GM23338 (cell line): ENCODE results near the gene ANKRD55. TPM values are rescaled to one million over a fixed set of nuclear protein-coding genes. Genes with fewer than 3 reads are reported as not detected.

Experiments used
- ATAC-seq: fragments of 200-7000 bp; cut with Tn5 transposase; 3 replicates; pipeline ENCODE4 v1.9.1; 2020
- DNase-seq: peaks from one replicate; pipeline ENCODE4 v3.0.0-alpha.2; 2015; ENCODE audit warnings: low spot score
- H2AFZ ChIP-seq: fragments of 200-600 bp; sonication (generic); 2 replicates; pipeline ENCODE4 v1.8.0; 2016; ENCODE audit warnings: antibody characterized with exemption, mild to moderate bottlenecking, moderate library complexity
- H3F3A ChIP-seq: fragments of 200-600 bp; sonication (generic); replicated peaks from 2 replicates; pipeline ENCODE4 v1.8.0; 2017; ENCODE audit warnings: antibody characterized with exemption, mixed run types, low read depth
- H3K27ac ChIP-seq: fragments of 200-600 bp; sonication (generic); 2 replicates; pipeline ENCODE4 v1.6.1; 2016; ENCODE audit warnings: low read depth
- H3K27me3 ChIP-seq: fragments of 200-600 bp; sonication (generic); 2 replicates; pipeline ENCODE4 v1.8.0; 2016; ENCODE audit warnings: mild to moderate bottlenecking, mixed run types, moderate library complexity; ENCODE audit not compliant: insufficient read depth
- H3K36me3 ChIP-seq: fragments of 200-600 bp; sonication (generic); 2 replicates; pipeline ENCODE4 v1.8.0; 2016; ENCODE audit warnings: mild to moderate bottlenecking; ENCODE audit not compliant: insufficient read depth
- H3K4me1 ChIP-seq: fragments of 200-600 bp; sonication (generic); 2 replicates; pipeline ENCODE4 v1.8.0; 2016; ENCODE audit warnings: mild to moderate bottlenecking, moderate library complexity; ENCODE audit not compliant: insufficient read depth
- H3K4me2 ChIP-seq: fragments of 200-600 bp; sonication (generic); 2 replicates; pipeline ENCODE4 v1.7.1; 2017; ENCODE audit warnings: mixed run types
- H3K4me3 ChIP-seq: fragments of 200-600 bp; sonication (generic); 2 replicates; pipeline ENCODE4 v1.6.1; 2016; ENCODE audit warnings: mixed run types
- H3K79me2 ChIP-seq: fragments of 200-600 bp; sonication (generic); replicated peaks from 2 replicates; pipeline ENCODE4 v1.8.0; 2017; ENCODE audit warnings: mild to moderate bottlenecking; ENCODE audit not compliant: insufficient read depth
- H3K9me2 ChIP-seq: fragments of 200-600 bp; sonication (generic); 2 replicates; pipeline ENCODE4 v1.8.0; 2017; ENCODE audit not compliant: insufficient read depth
- H4K20me1 ChIP-seq: fragments of 200-600 bp; sonication (generic); replicated peaks from 2 replicates; pipeline ENCODE4 v1.8.0; 2017; ENCODE audit warnings: mild to moderate bottlenecking; ENCODE audit not compliant: insufficient read depth
- H3K27ac Mint-ChIP-seq: 2 replicates; pipeline ENCODE4 v1.8.0; 2020; ENCODE audit warnings: inconsistent platforms, mild to moderate bottlenecking, moderate library complexity, mixed read lengths
- H3K27me3 Mint-ChIP-seq: 3 replicates; pipeline ENCODE4 v1.8.0; 2022; ENCODE audit warnings: low read depth, mild to moderate bottlenecking, moderate library complexity, mixed read lengths, inconsistent platforms; ENCODE audit not compliant: insufficient read depth, poor library complexity
- H3K36me3 Mint-ChIP-seq: 3 replicates; pipeline ENCODE4 v1.8.0; 2021; ENCODE audit warnings: low read depth, mild to moderate bottlenecking, inconsistent platforms, moderate library complexity, mixed read lengths
- H3K4me1 Mint-ChIP-seq: 3 replicates; pipeline ENCODE4 v1.8.0; 2020; ENCODE audit warnings: mild to moderate bottlenecking, inconsistent platforms, mixed read lengths
- H3K4me3 Mint-ChIP-seq: 3 replicates; pipeline ENCODE4 v1.8.0; 2021; ENCODE audit warnings: moderate library complexity, mild to moderate bottlenecking, inconsistent platforms, mixed read lengths
- H3K9me3 Mint-ChIP-seq: 3 replicates; pipeline ENCODE4 v1.8.0; 2020; ENCODE audit warnings: moderate library complexity, mild to moderate bottlenecking, inconsistent platforms, mixed read lengths
- CREB1 ChIP-seq: fragments of 250-450 bp; sonication (Bioruptor Pico); IDR thresholded peaks from 2 replicates; pipeline ENCODE4 v1.5.0; 2020; ENCODE audit warnings: low read depth, mild to moderate bottlenecking, moderate library complexity
- EZH2 ChIP-seq: fragments of 200-600 bp; sonication (generic); IDR thresholded peaks from one replicate; pipeline ENCODE4 v1.8.0; 2017; ENCODE audit warnings: antibody characterized with exemption, mild to moderate bottlenecking, low read depth; ENCODE audit not compliant: unreplicated experiment
- EZH2phosphoT487 ChIP-seq: fragments of 200-600 bp; sonication (generic); IDR thresholded peaks from one replicate; pipeline ENCODE4 v1.8.1; 2018; ENCODE audit warnings: antibody characterized with exemption; ENCODE audit not compliant: unreplicated experiment
- JUNB ChIP-seq: IDR thresholded peaks from one replicate; pipeline ENCODE4 v1.6.1; 2016; ENCODE audit warnings: antibody characterized with exemption; ENCODE audit not compliant: unreplicated experiment
- NANOG ChIP-seq: IDR thresholded peaks from 2 replicates; pipeline ENCODE4 v1.6.1; 2016; ENCODE audit warnings: antibody characterized with exemption, borderline replicate concordance
- POLR2AphosphoS5 ChIP-seq: IDR thresholded peaks from 2 replicates; pipeline ENCODE4 v1.6.1; 2016; ENCODE audit warnings: antibody characterized with exemption, low read depth
- REST ChIP-seq: IDR thresholded peaks from one replicate; pipeline ENCODE4 v1.6.1; 2018; ENCODE audit warnings: antibody characterized with exemption; ENCODE audit not compliant: unreplicated experiment
- STAT1 ChIP-seq: IDR thresholded peaks from one replicate; pipeline ENCODE4 v1.6.1; 2016; ENCODE audit warnings: antibody characterized with exemption; ENCODE audit not compliant: unreplicated experiment
- ZNF114 ChIP-seq: fragments of 250-450 bp; sonication (Bioruptor Pico); IDR thresholded peaks from 2 replicates; pipeline ENCODE4 v1.5.0; 2020; ENCODE audit warnings: mild to moderate bottlenecking, moderate library complexity
- ZNF331 ChIP-seq: fragments of 250-450 bp; sonication (Bioruptor Pico); IDR thresholded peaks from 2 replicates; pipeline ENCODE4 v1.5.0; 2020; ENCODE audit warnings: low read depth, mild to moderate bottlenecking, moderate library complexity
- ZNF462 ChIP-seq: fragments of 250-450 bp; sonication (Bioruptor Pico); IDR thresholded peaks from 2 replicates; pipeline ENCODE4 v1.5.0; 2020; ENCODE audit warnings: mild to moderate bottlenecking, moderate library complexity
- polyA plus RNA-seq: library from polyadenylated mRNA; unstranded; fragments of >200 nt; fragmentation: Nextera tagmentation; extraction: Ambion mirVana; gene quantifications from 2 replicates; pipeline ENCODE4 v1.2.1, GENCODE V29; 2016
- total RNA-seq: library from RNA; depleted of rRNA; stranded (reverse); fragments of >200 nt; shearing (Covaris generic); gene quantifications from 2 replicates; pipeline ENCODE4 v1.2.3, GENCODE V29; 2014
- TF ChIP-seq, protein P1 (sequence below), 2 experiments: fragments of 200-600 bp in 1 of 2; sonication (generic) in 1 of 2; conservative IDR thresholded peaks; 2 replicates each; pipeline versions ENCODE4 v1.5.1 to v1.6.1; 2016 to 2017; ENCODE audit warnings: antibody characterized with exemption in 2 of 2, low read depth in 2 of 2, mild to moderate bottlenecking in 2 of 2, moderate library complexity in 1 of 2
- TF ChIP-seq, protein P2 (sequence below): IDR thresholded peaks from 2 replicates; pipeline ENCODE4 v1.6.1; 2016; ENCODE audit warnings: antibody characterized with exemption

Gene ANKRD55
- total and polyA plus RNA-seq, 2 experiments from 2014 or later = not detected

DNA sequence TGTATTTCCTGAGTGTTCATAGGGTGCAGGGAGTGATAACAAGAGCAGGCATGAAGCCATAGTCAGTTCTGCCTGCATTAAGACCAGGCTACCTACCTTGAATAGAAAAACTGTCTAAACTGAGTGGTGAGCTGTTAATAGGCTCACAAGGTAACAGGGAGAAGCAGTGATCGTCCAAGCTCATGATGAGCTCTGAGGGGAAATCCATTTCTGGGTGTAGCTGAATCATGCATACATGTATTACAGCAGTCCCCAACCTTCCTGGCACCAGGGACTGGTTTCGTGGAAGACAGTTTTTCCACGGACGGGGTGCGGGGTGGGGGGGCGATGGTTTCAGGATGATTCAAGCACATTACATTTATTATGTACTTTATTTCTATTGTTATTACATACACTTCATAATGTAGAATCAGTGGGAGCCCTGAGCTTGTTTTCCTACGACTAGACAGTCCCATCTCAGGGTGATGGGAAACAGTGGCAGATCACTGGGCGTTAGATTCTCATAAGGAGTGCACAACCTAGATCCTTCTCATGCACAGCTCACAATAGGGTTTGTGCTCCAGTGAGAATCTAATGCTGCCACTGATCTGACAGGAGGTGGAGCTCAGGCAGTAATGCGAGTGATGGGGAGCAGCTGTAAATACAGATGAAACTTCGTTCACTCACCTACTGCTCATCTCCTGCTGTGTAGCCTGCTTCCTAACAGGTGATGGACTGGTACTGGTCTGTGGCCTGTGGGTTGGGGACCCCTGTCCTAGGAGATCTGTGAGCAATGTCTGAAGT is 138.4 kb downstream of the ANKRD55 start:
- Mint-ChIP-seq H3K9me3 (no peaks in the 10 kb centered on the region), H3K4me1 (no peaks in the 10 kb centered on the region), H3K27me3 (peaks cover 1% of the 10 kb centered on the region), H3K4me3 (no peak overlapping the region), H3K36me3 (no peaks in the 10 kb centered on the region), H3K27ac (no peak overlapping the region)
- TF ChIP-seq REST (no peak), EZH2 (no peak), ZNF331 (CRISPR knock-in tag) (no peak), CREB1 (CRISPR knock-in tag) (no peak), ZNF114 (no peak), POLR2AphosphoS5 (no peak), EZH2phosphoT487 (no peak), JUNB (no peak), STAT1 (no peak), ZNF462 (CRISPR knock-in tag) (no peak), NANOG (no peak)
- TF ChIP-seq, protein P1, sequence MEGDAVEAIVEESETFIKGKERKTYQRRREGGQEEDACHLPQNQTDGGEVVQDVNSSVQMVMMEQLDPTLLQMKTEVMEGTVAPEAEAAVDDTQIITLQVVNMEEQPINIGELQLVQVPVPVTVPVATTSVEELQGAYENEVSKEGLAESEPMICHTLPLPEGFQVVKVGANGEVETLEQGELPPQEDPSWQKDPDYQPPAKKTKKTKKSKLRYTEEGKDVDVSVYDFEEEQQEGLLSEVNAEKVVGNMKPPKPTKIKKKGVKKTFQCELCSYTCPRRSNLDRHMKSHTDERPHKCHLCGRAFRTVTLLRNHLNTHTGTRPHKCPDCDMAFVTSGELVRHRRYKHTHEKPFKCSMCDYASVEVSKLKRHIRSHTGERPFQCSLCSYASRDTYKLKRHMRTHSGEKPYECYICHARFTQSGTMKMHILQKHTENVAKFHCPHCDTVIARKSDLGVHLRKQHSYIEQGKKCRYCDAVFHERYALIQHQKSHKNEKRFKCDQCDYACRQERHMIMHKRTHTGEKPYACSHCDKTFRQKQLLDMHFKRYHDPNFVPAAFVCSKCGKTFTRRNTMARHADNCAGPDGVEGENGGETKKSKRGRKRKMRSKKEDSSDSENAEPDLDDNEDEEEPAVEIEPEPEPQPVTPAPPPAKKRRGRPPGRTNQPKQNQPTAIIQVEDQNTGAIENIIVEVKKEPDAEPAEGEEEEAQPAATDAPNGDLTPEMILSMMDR (conservative IDR thresholded peaks at IDR 0.05; ENCODE audit: low read depth in 2 of 2) = no peak
- TF ChIP-seq, protein P2, sequence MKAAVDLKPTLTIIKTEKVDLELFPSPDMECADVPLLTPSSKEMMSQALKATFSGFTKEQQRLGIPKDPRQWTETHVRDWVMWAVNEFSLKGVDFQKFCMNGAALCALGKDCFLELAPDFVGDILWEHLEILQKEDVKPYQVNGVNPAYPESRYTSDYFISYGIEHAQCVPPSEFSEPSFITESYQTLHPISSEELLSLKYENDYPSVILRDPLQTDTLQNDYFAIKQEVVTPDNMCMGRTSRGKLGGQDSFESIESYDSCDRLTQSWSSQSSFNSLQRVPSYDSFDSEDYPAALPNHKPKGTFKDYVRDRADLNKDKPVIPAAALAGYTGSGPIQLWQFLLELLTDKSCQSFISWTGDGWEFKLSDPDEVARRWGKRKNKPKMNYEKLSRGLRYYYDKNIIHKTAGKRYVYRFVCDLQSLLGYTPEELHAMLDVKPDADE = no peak
- no peaks in the 10 kb centered on the region for H3K4me1 ChIP-seq
- H3K79me2 ChIP-seq = no peaks in the 10 kb centered on the region
- no peak for DNase-seq
- H3K4me2 ChIP-seq = no peak overlapping the region
- H3K4me3 ChIP-seq = no peak overlapping the region
- no peaks in the 10 kb centered on the region for H3K36me3 ChIP-seq
- H3K27me3 ChIP-seq = no peaks in the 10 kb centered on the region
- H4K20me1 ChIP-seq = no peaks in the 10 kb centered on the region
- H3K27ac ChIP-seq = no peak overlapping the region
- no peak overlapping the region for H2AFZ ChIP-seq
- no peaks in the 10 kb centered on the region for H3K9me2 ChIP-seq
- no peaks in the 10 kb centered on the region for H3F3A ChIP-seq
- ATAC-seq = no peak
